Kidney epithelial cell (primary cell): ENCODE measurements around the gene PRRC2B. TPM values are rescaled to one million over a fixed set of nuclear protein-coding genes. Genes with fewer than 3 reads are reported as not detected.

Experiments
- DNase-seq: peaks from one replicate; pipeline ENCODE4 v3.0.0-alpha.2; 2010; ENCODE audit warnings: low read depth
- H3K27me3 ChIP-seq: 2 replicates; pipeline ENCODE4 v1.6.0; 2011; ENCODE audit warnings: low read length; ENCODE audit not compliant: control insufficient read depth, insufficient read depth
- H3K36me3 ChIP-seq: 2 replicates; pipeline ENCODE4 v1.5.1; 2011; ENCODE audit warnings: low read length; ENCODE audit not compliant: control insufficient read depth, insufficient read depth
- H3K4me3 ChIP-seq: 2 replicates; pipeline ENCODE4 v1.5.1; 2011; ENCODE audit warnings: low read depth, mild to moderate bottlenecking, control low read depth, low read length
- CTCF ChIP-seq: IDR thresholded peaks from 2 replicates; pipeline ENCODE4 v1.5.1; 2011; ENCODE audit warnings: mild to moderate bottlenecking, moderate library complexity, low read length, control low read depth, inconsistent platforms; ENCODE audit not compliant: insufficient read depth, poor library complexity, severe bottlenecking
- total RNA-seq: library from RNA; depleted of rRNA; stranded (reverse); fragments of >200 nt; gene quantifications from 2 replicates; pipeline ENCODE4 v1.2.3, GENCODE V29; 2015

PRRC2B gene
- total RNA-seq, 1 donor from 2014 or later, result 158 TPM

- H3K27me3 ChIP-seq, result no peaks in the 10 kb centered on the region
- no peak for DNase-seq
- no peak for TF ChIP-seq CTCF
- H3K36me3 ChIP-seq, result no peaks in the 10 kb centered on the region
- no peak overlapping the region for H3K4me3 ChIP-seq
Measured at GRCh38 chr9:131537946-131538345, 144.1 kb downstream of the PRRC2B start.

- Histone ChIP-seq H3K27me3 (no peaks in the 10 kb centered on the region), H3K36me3 (no peaks in the 10 kb centered on the region), H3K4me3 (no peak overlapping the region)
- no peak for TF ChIP-seq CTCF
- no peak for DNase-seq
Measured at GRCh38 chr9:131539223-131539923, 145.5 kb downstream of the PRRC2B start.

- no peak for DNase-seq
- Histone ChIP-seq H3K27me3 (peaks cover 23% of the 10 kb centered on the region), H3K4me3 (no peak overlapping the region), H3K36me3 (no peaks in the 10 kb centered on the region)
- TF ChIP-seq CTCF, result no peak
Measured at GRCh38 chr9:131543141-131543540, 149.3 kb downstream of the PRRC2B start.

- no peak within 1 kb of the TSS for H3K4me3 ChIP-seq
- H3K27me3 ChIP-seq, result peaks cover 23% of the 10 kb centered on the region
- H3K36me3 ChIP-seq, result no peaks in the 10 kb centered on the region
- no peak for TF ChIP-seq CTCF
- no peak for DNase-seq
Measured at GRCh38 chr9:131545003-131545785, 151.3 kb downstream of the PRRC2B start, which contains the start of gene PRRT1B. TSS of gene PRRT1B (plus strand) at chr9:131545523. CDS start at chr9:131545616, 93 bp downstream.

- H3K36me3 ChIP-seq, result no peaks in the 10 kb centered on the region
- H3K27me3 ChIP-seq, result peaks cover 25% of the 10 kb centered on the region
- DNase-seq, result no peak
- no peak for TF ChIP-seq CTCF
- H3K4me3 ChIP-seq, result no peak overlapping the region
Measured at GRCh38 chr9:131545786-131546335, 152.0 kb downstream of the PRRC2B start.
